Keratinocyte (primary cell): ENCODE measurements around the gene CMTR1.

Experiments
- CTCF ChIP-seq, 3 experiments: IDR thresholded peaks in 1 of 3; conservative IDR thresholded peaks in 1 of 3; optimal IDR thresholded peaks in 1 of 3; 2 replicates in 2 of 3; 3 replicates in 1 of 3; pipeline versions ENCODE3 to v1.5.1; 2011; ENCODE audit warnings: low read length in 3 of 3, mild to moderate bottlenecking in 3 of 3, moderate library complexity in 2 of 3, control low read depth in 1 of 3, inconsistent platforms in 1 of 3; ENCODE audit not compliant: insufficient read depth in 2 of 3; ENCODE audit errors: extremely low read depth in 1 of 3
- EZH2 ChIP-seq: IDR thresholded peaks from one replicate; pipeline ENCODE4 v1.6.1; 2012; ENCODE audit warnings: inconsistent platforms, mild to moderate bottlenecking, low read length, moderate library complexity

DNA sequence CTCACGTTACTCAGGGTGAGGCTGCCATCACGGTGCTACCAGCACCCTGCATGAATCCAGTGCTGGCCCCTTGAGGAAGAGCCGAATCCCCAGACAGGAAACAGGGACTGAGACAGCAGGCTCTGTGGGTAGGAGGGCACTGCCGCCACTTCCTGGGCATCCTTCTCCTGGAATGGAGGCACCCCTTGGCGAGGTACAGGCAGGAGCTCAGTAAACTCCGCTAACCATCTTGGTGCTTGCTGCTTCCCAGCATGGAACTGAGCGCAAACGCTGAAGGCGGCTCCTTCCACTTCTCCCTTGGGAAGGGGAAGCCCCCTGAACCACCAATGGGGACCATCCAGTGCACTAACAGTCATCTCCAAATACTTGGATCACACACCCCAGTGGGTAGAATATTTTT lies 80.1 kb downstream of the CMTR1 start:
- TF ChIP-seq CTCF (optimal IDR thresholded peaks at IDR 0.05 in 1 of 3, IDR thresholded peaks at IDR 0.05 in 1 of 3, conservative IDR thresholded peaks at IDR 0.05 in 1 of 3; ENCODE audit: extremely low read depth in 1 of 3, insufficient read depth in 2 of 3, low read length in 3 of 3): no peak
- no peak for TF ChIP-seq EZH2
